HL-60 (cell line): ENCODE data around the gene ZBTB7C.

Experiments used
- DNase-seq, 2 experiments: peaks; one replicate each; pipeline ENCODE4 v3.0.0-alpha.2; 2010 to 2020; ENCODE audit warnings: low read depth in 1 of 2, low spot score in 1 of 2
- H3K27ac ChIP-seq: fragments of 250-450 bp; sonication (Bioruptor Pico); replicated peaks from 2 replicates; pipeline ENCODE4 v1.5.1; 2020; ENCODE audit warnings: mild to moderate bottlenecking, moderate library complexity
- H3K27me3 ChIP-seq: fragments of 250-450 bp; sonication (Bioruptor Pico); 2 replicates; pipeline ENCODE4 v1.5.1; 2021; ENCODE audit warnings: mild to moderate bottlenecking, moderate library complexity; ENCODE audit not compliant: insufficient read depth, poor library complexity, severe bottlenecking
- H3K4me3 ChIP-seq: replicated peaks from 2 replicates; pipeline ENCODE4 v1.5.1; 2011; ENCODE audit warnings: mild to moderate bottlenecking, control low read depth, low read length; ENCODE audit not compliant: insufficient read depth
- CTCF ChIP-seq: IDR thresholded peaks from one replicate; pipeline ENCODE4 v1.5.1; 2011; ENCODE audit warnings: low read length, control low read depth, inconsistent platforms; ENCODE audit not compliant: insufficient read depth
- GABPA ChIP-seq: IDR thresholded peaks from 2 replicates; pipeline ENCODE4 v1.6.1; 2012; ENCODE audit warnings: low read depth
- POLR2AphosphoS5 ChIP-seq: IDR thresholded peaks from 2 replicates; pipeline ENCODE4 v1.6.1; 2012; ENCODE audit warnings: low read depth
- REST ChIP-seq: IDR thresholded peaks from 2 replicates; pipeline ENCODE4 v1.6.1; 2012; ENCODE audit warnings: low read depth; ENCODE audit not compliant: insufficient replicate concordance
- SPI1 ChIP-seq: IDR thresholded peaks from 2 replicates; pipeline ENCODE4 v1.6.1; 2012; ENCODE audit warnings: low read depth, mild to moderate bottlenecking, borderline replicate concordance

The ZBTB7C gene

GRCh38 chr18:48278081-48278480, 131.1 kb downstream of the ZBTB7C start:
- TF ChIP-seq GABPA = no peak
- TF ChIP-seq REST = no peak
- TF ChIP-seq SPI1 = no peak
- Histone ChIP-seq H3K4me3 (no peak overlapping the region), H3K27ac (no peak overlapping the region), H3K27me3 (no peaks in the 10 kb centered on the region)
- no peak for DNase-seq

GRCh38 chr18:48274301-48274700, 134.9 kb downstream of the ZBTB7C start:
- Histone ChIP-seq H3K27me3 (peaks cover 2% of the 10 kb centered on the region), H3K27ac (no peak overlapping the region), H3K4me3 (no peak overlapping the region)
- no peak for TF ChIP-seq POLR2AphosphoS5
- TF ChIP-seq REST = no peak
- no peak for TF ChIP-seq GABPA
- no peak for TF ChIP-seq CTCF
- TF ChIP-seq SPI1 = no peak
- no peak for DNase-seq

GRCh38 chr18:48270929-48271328, 138.3 kb downstream of the ZBTB7C start:
- peaks cover 2% of the 10 kb centered on the region for H3K27me3 ChIP-seq
- H3K27ac ChIP-seq = no peak overlapping the region
- no peak for TF ChIP-seq POLR2AphosphoS5
- no peak for TF ChIP-seq GABPA
- TF ChIP-seq CTCF = no peak
- no peak for TF ChIP-seq SPI1
- TF ChIP-seq REST = no peak
- DNase-seq = no peak
- H3K4me3 ChIP-seq = no peak overlapping the region
